HG02610 (cell line): ENCODE measurements around the gene EYS.
"Not testable (repeated sequence)": the region's sequence is repeated elsewhere in the genome, so short reads cannot be mapped to it uniquely, and the experiment has no call there.

Source experiments
- ATAC-seq: cut with Tn5 transposase; IDR thresholded peaks from one replicate; pipeline ENCODE4 v1.9.1; 2021; ENCODE audit warnings: mild to moderate bottlenecking, moderate library complexity; ENCODE audit not compliant: unreplicated experiment

Gene EYS

DNA sequence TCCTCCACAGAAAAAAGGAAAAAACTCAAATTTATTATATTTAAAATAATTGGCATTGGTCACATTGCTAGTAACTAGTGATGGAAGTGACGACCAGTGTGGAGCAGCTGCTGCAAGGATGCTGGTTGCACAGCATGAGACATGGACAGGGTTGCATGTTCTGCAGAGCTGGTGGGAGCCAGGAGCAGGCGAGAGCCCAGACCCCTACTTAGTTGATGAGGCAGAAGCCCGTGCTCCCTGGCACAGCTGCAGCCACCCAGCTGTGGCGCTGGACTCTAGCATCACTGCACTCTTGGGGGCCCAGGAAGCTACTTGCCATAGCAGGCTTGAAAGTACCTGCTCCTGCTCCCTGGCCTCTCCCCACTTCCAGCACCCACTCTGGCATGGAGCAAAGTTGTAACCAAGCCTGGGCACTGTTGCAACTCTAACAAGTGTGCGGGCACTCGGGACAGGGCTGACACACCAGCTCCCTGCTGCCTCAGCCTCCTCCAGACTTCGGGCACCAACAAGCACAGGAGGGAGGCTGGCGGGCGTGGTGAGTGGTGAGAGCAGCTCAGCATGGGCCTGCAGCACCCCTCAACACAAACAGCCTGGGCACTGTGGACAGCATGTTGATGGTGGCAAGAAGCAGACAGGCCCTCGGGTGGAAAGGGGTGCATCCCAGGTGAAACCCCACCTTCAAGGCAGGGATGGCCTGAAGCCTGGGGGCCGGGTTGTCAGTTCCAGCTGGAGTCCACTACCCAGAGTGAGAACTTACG, 69.6 kb downstream of the EYS start:
- no peak for ATAC-seq

DNA sequence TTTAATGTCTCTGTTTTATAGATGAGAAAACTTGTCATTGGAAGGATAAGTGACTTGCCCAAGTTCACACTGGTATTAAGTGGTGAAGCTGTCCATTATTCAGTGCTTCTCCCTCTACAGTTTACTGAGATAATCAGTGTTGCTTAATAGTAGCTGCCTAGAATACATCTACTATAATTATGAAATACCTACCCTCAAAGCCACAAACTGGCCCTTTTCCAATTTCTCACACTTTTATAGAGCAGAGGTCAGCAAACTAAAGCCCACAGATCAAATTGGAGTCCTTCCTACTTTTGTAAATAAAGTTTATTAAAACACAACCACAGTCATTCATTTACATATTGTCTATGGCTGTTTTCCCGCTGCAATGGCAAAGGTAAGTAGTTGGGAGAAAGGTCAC, 73.5 kb downstream of the EYS start:
- ATAC-seq, result no peak

DNA sequence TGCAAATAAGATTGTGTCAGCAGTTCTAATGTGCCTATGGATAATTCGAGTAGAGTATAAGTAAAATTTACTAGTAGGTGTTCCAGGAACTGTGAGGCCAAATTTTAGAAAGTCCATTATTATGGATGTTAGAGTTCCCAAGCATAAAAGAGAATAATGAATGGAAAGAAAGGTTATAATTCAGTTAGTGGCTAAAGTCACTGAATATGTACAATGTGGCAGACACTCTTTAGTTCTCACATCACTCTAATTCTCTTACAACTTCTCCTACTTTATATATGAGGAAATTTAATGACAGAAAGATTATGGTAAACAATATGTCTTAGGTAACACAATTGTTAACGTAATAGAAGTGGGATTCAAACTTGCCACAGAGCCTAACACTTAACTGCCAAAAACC, 75.3 kb downstream of the EYS start:
- ATAC-seq, result no peak

DNA sequence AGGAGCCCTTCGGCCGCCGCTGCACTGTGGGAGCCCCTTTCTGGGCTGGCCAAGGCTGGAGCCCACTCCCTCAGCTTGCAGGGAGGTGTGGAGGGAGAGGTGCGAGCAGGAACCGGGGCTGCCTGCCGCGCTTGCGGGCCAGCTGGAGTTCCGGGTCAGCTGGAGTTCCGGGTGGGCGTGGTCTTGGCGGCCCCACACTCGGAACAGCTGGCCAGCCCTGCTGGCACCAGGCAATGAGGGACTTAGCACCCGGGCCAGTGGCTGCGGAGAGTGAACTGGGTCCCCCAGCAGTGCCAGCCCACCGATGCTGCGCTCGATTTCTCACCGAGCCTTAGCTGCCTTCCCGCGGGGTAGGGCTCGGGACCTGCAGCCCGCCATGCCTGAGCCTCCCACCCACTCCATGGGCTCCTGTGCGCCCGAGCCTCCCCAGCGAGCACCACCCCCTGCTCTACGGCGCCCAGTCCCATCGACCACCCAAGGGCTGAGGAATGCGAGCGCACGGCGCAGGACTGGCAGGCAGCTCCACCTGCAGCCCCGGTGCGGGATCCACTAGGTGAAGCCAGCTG, 79.5 kb downstream of the EYS start:
- ATAC-seq, result not testable (repeated sequence)

DNA sequence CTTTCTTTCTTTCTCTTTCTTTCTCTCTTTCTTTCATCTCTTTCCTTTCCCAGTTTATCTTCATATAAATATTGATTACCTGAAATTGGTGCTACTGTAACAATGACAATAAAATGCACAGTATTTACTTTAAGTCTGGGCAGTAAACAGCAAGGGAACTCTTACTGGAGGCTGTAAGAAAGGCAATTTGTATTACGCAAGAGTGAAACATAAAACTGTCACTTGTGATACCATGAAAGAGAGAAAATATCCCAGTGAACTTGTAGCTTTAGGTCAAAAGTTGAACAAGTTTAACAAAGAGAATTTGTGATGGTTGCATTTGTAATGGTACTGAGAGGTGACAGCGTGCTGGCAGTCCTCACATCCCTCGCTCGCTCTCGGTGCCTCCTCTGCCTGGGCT, 80.0 kb downstream of the EYS start:
- no peak for ATAC-seq

DNA sequence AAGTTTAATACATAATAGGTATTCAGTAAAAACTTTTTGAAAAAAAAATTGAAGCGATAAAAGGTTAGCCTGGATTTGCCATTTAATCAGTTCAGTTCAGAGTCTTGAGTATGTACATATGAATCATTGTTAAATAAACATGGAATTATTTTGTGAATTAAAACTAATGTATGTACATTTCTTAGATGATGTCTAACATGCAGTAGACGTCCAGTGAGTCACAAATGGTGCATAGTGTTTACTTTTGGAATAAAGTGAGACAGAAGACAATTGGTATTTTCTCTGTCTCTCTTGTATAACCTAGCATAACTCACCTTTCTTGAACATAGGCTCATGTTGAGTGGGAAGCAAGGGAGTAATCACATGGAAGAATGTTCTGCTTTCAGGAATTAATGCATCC, 83.5 kb downstream of the EYS start:
- no peak for ATAC-seq

DNA sequence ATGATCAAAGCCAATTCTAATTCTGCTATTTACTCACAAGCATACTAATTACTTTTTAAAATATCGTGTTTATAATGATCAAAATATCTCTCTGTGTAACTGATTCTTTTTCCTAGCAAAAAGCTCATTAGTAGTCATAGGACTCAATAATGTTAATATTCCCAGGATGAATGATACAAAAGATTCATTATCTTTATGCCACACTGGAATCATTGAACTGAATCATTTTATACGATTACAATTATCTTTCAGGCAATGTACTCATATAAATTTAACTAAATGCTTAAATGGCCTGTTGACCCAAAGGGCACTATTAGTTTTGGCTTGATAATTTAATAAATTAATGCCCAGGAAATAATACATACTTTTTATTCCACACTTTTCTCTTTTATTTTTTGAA, 96.3 kb downstream of the EYS start:
- no peak for ATAC-seq

DNA sequence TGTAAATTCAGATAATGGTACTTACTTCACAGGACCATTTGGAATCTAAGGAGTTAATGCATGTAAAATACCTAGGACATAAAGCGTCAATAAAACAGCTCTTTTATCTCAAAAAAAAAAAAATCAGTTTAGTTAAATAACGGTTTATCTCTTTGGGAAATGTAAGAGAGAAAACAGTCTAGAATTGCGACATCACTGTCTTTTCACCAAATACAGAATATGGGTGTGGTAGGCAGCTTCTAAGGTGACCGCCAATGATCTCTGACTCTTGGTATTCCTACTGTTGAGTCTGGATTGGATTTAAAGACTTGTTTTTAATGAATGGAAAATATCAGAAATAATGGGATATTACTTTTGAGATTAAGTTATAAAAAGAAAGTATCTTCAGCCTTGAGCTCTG, 111.5 kb downstream of the EYS start:
- ATAC-seq, result no peak

DNA sequence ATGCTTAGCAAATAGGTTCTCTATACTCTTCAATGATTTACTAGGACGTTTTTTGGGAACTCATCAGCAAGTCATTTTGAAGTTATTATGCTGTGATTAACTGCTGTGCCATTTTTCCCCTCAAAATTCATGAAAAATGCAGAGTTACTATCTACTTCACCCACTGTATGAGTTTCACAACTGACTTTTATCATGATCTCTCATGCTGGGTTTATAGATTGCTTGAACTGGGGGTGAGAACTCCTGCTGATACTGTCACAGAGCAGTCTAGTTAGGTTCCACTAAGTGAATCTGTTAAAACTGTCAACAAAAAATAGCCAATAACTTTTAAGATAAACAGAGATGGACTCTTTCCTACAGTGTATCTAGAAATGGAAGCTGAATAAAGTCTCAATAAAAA, 136.7 kb downstream of the EYS start:
- no peak for ATAC-seq

DNA sequence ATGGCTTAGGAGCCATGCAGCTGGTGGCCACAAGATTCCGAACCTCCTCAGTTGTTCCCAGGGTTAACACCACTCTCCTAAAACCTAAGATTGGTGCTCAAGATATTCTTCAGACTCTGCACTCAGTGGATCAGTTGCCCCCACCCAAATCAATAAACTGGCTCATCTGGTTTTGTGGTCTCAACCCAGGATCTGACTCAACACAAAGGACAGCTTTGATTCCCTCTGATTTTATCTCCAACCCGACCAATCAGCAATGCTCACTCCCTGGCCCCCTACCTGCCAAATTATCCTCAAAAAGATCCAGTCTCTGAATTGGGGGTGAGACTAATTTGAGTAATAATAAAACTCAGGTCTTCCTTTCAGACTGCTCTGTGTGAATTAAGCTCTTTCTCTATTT, 137.5 kb downstream of the EYS start:
- no peak for ATAC-seq

DNA sequence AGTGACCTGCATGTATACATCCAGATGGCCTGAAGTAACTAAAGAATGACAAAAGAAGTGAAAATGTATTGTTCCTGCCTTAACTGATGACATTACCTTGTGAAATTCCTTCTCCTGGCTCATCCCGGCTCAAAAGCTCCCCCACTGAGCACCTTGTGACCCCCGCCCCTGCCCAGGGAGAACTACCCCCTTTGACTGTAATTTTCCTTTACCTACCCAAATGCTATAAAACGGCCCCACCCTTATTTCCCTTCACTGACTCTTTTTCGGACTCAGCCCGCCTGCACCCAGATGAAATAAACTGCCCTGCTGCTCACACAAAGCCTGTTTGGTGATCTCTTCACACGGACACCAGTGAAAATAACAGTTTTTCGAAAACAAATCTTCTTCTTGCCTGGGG, 138.0 kb downstream of the EYS start:
- ATAC-seq, result not testable (repeated sequence)

DNA sequence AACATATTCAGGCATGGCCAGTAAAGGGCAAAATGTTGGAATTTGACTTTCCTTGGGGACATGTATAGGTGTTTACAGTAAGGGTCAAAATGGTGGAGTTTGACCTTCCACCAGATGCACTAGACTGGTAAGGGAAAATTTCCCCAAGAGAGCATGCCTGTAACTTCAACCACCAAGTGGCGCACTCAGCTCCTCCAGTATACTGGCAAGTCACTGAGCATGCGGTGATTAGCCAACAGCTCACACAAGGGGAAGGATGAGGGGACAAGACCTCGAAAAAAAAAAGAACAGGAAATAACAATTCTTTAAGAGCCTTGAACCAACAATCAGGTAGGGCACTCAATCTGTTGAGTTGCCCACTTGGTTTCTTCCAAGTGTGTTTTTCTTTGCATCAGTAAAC, 140.9 kb downstream of the EYS start:
- no peak for ATAC-seq

DNA sequence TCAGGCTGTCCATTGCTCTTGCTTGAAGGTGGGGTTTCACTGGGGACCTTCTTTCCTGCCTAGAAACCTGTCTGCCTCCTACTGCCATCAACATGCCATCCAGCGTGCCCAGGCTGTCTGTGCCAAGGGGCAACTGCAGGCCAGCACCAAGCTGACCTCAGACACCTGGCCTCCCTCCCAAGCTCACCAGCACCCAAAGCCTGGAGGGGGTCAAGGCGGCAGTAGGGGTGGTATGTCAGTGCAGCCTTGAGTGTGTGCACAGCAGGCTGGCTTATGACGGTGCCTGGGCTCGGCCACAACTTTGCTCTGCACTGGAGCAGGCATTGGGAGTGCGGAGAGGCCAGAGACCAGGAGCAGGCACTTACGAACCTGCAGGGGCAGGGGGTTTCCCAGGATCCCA, 149.0 kb downstream of the EYS start:
- no peak for ATAC-seq

DNA sequence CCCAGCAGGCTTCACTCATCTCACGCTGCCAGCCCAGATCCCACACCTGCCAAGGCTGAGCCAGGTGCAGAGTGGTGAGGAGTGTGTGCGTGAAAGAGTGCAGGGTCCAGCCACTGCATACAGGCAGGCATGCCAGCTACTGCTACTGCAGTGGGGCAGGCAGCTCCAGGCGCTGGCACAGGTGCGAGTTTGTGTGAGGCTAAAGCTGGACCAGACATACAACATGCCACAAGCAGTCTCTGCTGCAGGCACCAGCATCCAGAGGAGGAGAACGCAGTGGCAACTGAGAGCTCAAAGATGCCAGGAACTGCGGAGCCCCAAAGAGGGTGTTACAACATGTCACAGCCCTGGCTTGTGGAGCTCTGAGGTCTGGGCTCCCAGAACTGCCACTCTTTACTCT, 149.8 kb downstream of the EYS start:
- ATAC-seq, result no peak

DNA sequence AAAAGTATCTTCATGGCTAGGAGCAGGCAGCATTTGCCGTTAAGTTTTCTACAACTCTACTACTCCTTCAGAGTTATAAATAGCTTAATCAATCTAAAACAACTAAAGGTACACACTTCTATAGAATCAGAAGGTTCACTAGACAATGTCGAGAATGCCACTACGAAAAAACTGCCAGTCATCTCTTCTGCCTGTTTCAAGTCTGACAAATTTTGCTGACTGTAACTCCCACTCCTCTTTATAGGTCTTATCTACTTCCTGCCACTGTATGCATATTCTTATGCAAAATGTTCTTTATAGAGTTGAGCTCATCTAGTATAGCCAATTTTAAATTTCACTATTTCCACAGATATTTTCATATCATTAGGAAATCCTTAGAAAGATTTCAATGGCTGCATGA, 160.1 kb downstream of the EYS start:
- ATAC-seq, result no peak

DNA sequence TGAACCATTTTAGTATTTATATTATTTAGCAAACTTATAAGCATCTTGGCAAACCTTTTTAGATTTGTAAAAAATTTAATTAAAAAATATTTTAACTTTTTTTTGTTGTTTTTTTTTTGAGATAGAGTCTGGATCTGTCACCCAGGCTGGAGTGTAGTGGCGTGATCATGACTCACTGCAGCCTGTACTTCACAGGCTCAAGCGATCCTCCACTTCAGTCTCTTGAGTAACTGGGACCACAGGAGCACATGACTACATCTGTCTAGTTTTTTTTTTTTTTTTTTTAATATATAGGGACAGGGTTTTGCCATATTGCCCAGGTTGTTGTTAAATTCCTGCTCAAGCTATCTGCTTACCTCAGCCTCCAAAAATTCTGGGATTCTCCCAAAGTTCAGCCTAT, 161.1 kb downstream of the EYS start:
- no peak for ATAC-seq

DNA sequence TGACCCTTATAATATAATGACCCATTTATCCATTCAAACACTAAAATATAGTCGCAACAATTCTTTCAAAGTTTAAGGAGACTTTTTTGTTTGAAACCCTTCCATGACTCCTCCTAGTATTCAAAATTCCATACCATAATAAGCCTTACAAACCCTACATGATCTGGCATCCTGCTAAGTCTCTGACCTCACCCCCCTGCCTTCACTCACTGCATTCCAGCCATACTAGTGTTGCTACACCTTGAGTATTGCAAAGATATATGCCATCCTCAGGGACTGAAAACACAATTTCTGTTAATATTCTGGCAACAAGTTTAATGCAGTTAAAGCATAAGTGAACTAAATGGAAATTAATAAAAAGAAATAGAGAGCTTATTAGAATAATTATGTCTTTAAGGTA, 168.4 kb downstream of the EYS start:
- no peak for ATAC-seq

DNA sequence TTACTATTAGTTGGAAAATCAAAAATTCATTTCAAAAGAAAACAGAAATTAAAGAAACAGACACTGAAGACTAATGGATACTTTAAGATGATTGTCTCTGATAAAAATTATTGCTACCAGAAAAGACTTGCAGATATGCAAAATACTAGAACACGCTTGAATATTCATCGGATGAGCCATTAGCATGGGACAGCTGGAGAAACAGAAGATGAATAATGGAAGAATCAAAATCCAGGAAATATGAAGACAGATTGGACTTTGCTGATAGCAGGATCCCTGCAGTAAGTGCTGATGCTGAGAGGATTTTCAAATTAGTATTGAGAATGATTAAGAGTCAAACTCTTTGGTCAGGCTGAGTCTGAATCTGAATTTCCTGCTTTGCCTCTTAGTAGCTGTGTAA, 169.4 kb downstream of the EYS start:
- ATAC-seq, result no peak

DNA sequence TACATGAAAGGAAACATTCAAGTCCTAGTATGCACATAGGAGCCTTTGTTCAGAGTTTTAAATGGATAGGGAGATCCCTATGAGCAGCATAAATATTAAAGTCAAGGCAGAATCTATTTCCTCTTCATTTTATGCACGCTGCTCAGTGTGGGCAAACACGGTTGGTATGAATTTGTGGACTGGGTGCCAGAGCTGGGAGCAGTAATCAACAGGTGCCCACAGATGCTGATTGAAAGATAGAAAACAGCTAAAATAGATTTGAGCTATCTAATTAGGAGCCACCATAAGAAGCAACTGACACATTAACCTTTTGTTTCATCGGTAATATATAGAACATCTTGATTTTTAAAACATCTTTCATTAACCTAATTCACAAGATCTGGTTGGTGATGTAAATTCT, 175.5 kb downstream of the EYS start:
- no peak for ATAC-seq

DNA sequence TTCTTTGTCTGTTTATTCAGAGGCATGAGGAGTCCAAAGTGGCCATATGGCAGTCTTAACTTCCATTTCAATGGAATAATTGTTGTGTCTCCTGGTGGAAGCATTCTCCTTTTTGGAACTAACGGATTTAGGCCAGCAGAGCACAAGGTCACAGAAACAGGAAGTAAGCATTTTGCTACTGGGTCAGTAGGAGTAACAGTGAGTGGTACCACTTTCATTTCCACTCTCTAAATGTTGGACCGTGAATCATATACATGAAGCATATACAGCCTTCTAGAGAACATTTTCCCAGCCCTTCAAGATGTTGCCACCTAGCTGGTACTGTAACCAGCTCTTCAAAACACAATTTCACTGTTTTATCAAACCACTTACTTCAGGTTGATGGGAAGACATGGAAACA, 182.8 kb downstream of the EYS start:
- ATAC-seq, result no peak

DNA sequence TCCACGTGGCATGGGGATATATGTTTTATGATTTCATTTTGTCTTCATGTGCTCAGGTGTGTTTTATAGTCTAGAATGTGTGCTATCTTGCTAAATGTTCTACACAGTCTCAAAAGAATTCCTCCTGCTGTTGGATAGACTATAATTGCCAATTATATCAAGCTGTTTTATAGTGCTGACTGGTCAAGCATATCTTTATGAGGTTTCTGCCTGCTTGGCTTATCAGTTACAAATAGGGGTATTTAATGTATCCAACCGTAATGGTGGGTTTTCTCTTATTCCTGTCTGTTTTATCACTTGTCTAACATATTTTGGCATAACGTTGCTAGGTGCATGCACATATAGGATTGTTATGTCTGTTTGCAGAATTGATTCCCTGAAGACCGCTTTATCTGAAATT, 201.3 kb downstream of the EYS start:
- ATAC-seq, result no peak

DNA sequence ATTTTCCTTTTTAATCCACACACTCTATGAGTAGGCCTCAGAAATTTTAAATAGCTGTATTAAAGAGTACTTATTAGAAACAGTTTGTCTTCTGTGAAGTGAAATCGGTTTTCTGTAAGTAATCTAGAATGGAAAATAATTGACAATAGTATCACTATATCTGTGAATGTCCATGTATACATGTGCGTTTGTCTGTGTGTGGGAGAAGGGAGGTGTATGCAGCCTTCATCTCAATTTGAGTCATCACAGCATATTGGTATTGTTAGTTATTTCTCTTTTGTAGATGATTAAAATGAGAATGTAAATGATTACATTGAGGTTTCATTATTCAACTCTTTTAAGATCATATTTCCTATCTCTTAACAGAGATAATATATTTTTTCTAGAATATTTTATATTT, 206.0 kb downstream of the EYS start:
- ATAC-seq, result no peak

DNA sequence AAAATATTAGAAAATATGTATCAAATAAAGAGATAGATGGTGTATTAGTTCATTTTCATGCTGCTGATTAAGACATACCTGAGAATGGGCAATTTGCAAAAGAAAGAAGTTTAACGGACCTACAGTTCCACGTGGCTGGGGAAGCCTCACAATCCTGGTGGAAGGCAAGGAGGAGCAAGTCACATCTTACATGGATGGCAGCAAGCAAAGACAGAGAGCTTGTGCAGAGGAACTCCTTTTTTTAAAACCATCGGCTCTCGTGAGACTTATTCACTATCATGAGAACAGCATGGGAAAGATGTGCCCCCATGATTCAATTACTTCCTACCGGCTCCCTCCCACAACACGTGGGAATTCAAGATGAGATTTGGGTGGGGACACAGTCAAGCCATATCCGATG, 223.4 kb downstream of the EYS start:
- ATAC-seq, result not testable (repeated sequence)
